ENCODE data around the gene KLK4.
A peak's percentile ranks its signal among the peaks of the same experiment; 100 is the strongest.

The KLK4 gene

DNA sequence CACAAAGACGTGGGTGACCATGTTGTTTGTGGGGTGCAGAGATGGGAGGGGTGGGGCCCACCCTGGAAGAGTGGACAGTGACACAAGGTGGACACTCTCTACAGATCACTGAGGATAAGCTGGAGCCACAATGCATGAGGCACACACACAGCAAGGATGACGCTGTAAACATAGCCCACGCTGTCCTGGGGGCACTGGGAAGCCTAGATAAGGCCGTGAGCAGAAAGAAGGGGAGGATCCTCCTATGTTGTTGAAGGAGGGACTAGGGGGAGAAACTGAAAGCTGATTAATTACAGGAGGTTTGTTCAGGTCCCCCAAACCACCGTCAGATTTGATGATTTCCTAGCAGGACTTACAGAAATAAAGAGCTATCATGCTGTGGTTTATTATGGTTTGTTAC is 32.3 kb downstream of the KLK4 start:
- DNase-seq, result no peak

DNA sequence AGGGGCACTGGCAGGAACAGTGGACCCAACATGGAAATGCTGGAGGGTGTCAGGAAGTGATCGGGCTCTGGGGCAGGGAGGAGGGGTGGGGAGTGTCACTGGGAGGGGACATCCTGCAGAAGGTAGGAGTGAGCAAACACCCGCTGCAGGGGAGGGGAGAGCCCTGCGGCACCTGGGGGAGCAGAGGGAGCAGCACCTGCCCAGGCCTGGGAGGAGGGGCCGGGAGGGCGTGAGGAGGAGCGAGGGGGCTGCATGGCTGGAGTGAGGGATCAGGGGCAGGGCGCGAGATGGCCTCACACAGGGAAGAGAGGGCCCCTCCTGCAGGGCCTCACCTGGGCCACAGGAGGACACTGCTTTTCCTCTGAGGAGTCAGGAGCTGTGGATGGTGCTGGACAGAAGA is 33.9 kb downstream of the KLK4 start:
- DNase-seq, result no peak

DNA sequence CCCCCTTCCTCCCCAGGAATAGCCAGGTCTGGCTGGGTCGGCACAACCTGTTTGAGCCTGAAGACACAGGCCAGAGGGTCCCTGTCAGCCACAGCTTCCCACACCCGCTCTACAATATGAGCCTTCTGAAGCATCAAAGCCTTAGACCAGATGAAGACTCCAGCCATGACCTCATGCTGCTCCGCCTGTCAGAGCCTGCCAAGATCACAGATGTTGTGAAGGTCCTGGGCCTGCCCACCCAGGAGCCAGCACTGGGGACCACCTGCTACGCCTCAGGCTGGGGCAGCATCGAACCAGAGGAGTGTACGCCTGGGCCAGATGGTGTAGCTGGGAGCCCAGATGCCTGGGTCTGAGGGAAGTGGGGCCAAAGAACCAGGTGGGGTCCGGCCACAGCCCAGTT is 34.7 kb downstream of the KLK4 start:
- no peak for DNase-seq

DNA sequence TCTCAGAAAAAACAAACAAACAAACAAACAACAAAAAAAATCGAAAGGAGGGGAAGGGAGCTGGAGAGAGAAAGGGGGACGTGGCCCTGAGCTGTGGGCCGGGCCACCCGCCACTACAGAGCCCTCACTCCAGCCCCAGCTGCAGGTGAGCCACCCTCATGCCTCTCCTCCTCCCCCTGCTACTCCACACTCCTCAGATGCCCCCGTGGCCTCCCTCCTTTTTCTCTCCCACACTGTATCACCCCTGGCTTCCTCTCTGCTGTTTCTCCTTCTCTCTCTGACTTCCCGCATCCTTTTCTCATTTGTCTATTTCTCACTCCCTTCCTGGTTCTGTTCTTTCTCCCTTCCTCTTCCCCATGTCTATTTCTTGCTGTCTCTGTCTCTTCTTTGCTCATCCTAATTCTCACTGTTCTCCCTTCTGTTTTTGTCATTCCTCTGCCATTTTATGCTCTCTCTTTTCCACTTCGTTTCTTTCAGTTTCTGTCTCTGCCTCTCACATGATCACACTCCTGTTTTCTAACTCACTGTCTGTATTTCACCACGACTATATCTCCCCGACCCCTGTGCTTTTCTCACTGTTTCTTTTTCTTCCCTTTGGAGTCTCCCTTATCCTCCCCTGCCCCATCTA is 35.3 kb downstream of the KLK4 start:
- no peak for DNase-seq

DNA sequence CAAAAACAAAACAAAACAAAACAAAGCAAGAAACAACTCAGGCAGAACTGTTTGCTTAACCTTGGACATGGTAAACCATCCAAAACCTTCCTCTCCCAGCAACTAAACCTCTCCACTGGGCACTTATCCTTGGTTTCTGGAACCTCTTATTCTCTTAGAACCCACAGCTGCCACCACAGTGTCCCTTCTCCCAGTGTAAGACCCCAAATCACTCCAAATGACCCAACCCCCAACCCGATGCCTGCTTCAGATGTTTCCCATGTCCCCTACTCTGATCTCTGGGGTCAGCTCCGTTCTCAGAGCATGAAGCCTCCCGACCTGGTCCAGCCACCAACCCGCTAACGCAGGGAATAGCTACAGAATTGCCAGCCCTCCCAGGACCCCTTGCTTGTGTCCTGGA is 37.0 kb downstream of the KLK4 start:
- DNase-seq, result no peak

DNA sequence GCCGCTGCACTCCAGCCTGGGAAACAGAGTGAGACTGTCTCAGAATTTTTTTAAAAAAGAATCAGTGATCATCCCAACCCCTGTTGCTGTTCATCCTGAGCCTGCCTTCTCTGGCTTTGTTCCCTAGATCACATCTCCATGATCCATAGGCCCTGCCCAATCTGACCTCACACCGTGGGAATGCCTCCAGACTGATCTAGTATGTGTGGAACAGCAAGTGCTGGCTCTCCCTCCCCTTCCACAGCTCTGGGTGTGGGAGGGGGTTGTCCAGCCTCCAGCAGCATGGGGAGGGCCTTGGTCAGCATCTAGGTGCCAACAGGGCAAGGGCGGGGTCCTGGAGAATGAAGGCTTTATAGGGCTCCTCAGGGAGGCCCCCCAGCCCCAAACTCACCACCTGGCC is 38.1 kb downstream of the KLK4 start, which contains the start of gene KLK2:
TSS of gene KLK2 (plus strand) at position 384 of the 400 bp plus-strand sequence. CDS start 35 bp downstream, outside the sequence.
- DNase-seq, result no peak

DNA sequence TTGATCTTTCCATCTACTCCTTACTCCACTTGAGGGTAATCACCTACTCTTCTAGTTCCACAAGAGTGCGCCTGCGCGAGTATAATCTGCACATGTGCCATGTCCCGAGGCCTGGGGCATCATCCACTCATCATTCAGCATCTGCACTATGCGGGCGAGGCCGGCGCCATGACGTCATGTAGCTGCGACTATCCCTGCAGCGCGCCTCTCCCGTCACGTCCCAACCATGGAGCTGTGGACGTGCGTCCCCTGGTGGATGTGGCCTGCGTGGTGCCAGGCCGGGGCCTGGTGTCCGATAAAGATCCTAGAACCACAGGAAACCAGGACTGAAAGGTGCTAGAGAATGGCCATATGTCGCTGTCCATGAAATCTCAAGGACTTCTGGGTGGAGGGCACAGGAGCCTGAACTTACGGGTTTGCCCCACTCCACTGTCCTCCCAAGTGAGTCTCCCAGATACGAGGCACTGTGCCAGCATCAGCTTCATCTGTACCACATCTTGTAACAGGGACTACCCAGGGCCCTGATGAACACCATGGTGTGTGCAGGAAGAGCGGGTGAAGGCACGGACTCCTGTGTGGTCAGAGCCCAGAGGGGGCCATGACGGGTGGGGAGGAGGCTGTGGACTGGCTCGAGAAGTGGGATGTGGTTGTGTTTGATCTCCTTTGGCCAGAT is 40.6 kb downstream of the KLK4 start:
- no peak for DNase-seq

DNA sequence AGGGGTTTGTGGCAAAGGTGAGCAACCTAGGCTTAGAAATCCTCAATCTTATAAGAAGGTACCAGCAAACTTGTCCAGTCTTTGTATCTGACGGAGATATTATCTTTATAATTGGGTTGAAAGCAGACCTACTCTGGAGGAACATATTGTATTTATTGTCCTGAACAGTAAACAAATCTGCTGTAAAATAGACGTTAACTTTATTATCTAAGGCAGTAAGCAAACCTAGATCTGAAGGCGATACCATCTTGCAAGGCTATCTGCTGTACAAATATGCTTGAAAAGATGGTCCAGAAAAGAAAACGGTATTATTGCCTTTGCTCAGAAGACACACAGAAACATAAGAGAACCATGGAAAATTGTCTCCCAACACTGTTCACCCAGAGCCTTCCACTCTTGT is 41.7 kb downstream of the KLK4 start:
- DNase-seq, result no peak

DNA sequence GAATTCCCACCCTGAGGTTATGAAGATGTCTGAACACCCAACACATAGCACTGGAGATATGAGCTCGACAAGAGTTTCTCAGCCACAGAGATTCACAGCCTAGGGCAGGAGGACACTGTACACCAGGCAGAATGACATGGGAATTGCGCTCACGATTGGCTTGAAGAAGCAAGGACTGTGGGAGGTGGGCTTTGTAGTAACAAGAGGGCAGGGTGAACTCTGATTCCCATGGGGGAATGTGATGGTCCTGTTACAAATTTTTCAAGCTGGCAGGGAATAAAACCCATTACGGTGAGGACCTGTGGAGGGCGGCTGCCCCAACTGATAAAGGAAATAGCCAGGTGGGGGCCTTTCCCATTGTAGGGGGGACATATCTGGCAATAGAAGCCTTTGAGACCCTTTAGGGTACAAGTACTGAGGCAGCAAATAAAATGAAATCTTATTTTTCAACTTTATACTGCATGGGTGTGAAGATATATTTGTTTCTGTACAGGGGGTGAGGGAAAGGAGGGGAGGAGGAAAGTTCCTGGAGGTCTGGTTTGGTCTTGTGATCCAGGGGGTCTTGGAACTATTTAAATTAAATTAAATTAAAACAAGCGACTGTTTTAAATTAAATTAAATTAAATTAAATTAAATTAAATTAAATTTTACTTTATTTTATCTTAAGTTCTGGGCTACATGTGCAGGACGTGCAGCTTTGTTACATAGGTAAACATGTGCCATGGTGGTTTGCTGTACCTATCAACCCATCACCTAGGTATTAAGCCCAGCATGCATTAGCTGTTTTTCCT is 49.5 kb downstream of the KLK4 start:
- no peak for DNase-seq

DNA sequence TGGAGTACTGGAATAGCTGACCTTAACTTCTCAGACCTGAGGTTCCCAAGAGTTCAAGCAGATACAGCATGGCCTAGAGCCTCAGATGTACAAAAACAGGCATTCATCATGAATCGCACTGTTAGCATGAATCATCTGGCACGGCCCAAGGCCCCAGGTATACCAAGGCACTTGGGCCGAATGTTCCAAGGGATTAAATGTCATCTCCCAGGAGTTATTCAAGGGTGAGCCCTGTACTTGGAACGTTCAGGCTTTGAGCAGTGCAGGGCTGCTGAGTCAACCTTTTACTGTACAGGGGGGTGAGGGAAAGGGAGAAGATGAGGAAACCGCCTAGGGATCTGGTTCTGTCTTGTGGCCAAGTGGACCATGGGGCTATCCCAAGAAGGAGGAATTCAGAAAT is 50.2 kb downstream of the KLK4 start:
- DNase-seq, result no peak

DNA sequence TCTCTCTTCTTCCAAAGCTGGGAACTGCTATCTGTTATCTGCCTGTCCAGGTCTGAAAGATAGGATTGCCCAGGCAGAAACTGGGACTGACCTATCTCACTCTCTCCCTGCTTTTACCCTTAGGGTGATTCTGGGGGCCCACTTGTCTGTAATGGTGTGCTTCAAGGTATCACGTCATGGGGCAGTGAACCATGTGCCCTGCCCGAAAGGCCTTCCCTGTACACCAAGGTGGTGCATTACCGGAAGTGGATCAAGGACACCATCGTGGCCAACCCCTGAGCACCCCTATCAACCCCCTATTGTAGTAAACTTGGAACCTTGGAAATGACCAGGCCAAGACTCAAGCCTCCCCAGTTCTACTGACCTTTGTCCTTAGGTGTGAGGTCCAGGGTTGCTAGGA is 51.3 kb downstream of the KLK4 start:
- no peak for DNase-seq

DNA sequence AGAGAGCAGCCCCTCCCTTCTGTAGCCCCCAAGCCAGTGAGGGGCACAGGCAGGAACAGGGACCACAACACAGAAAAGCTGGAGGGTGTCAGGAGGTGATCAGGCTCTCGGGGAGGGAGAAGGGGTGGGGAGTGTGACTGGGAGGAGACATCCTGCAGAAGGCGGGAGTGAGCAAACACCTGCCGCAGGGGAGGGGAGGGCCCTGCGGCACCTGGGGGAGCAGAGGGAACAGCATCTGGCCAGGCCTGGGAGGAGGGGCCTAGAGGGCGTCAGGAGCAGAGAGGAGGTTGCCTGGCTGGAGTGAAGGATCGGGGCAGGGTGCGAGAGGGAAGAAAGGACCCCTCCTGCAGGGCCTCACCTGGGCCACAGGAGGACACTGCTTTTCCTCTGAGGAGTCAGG is 52.3 kb downstream of the KLK4 start:
- peak; percentile 49 for DNase-seq

DNA sequence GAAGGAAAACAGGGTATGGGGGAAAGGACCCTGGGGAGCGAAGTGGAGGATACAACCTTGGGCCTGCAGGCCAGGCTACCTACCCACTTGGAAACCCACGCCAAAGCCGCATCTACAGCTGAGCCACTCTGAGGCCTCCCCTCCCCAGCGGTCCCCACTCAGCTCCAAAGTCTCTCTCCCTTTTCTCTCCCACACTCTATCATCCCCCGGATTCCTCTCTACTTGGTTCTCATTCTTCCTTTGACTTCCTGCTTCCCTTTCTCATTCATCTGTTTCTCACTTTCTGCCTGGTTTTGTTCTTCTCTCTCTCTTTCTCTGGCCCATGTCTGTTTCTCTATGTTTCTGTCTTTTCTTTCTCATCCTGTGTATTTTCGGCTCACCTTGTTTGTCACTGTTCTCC is 53.8 kb downstream of the KLK4 start:
- no peak for DNase-seq

All from DMS79 (cell line).